Measurements from ENCODE around the gene YKT6.
"Not testable (repeated sequence)": the region's sequence is repeated elsewhere in the genome, so short reads cannot be mapped to it uniquely, and the experiment has no call there.

The YKT6 gene

GRCh38 chr7:44194069-44194468, 6.7 kb upstream of the YKT6 start:
- DNase-seq (ENCODE audit: low read depth), result no peak

GRCh38 chr7:44194562-44195145, 6.1 kb upstream of the YKT6 start:
- DNase-seq (ENCODE audit: low read depth), result no peak

GRCh38 chr7:44195889-44196288, 4.9 kb upstream of the YKT6 start:
- no peak for DNase-seq (ENCODE audit: low read depth)

GRCh38 chr7:44196450-44196872, 4.3 kb upstream of the YKT6 start:
- no peak for DNase-seq (ENCODE audit: low read depth)

GRCh38 chr7:44197474-44197873, 3.3 kb upstream of the YKT6 start:
- DNase-seq (ENCODE audit: low read depth), result no peak

- DNase-seq (ENCODE audit: low read depth), result not testable (repeated sequence)
These were observed 615 bp upstream of the YKT6 start for GRCh38 chr7:44200163-44200562.

GRCh38 chr7:44201813-44202212, 1.0 kb downstream of the YKT6 start:
- no peak for DNase-seq (ENCODE audit: low read depth)

- no peak for DNase-seq (ENCODE audit: low read depth)
These were observed 5.2 kb downstream of the YKT6 start for GRCh38 chr7:44206008-44206407.

- DNase-seq (ENCODE audit: low read depth), result no peak
These were observed 7.3 kb downstream of the YKT6 start for GRCh38 chr7:44208085-44208484.

GRCh38 chr7:44210107-44210506, 9.3 kb downstream of the YKT6 start:
- no peak for DNase-seq (ENCODE audit: low read depth)

GRCh38 chr7:44211126-44211675, 10.4 kb downstream of the YKT6 start:
- no peak for DNase-seq (ENCODE audit: low read depth)

- DNase-seq (ENCODE audit: low read depth), result no peak
These were observed 11.2 kb downstream of the YKT6 start for GRCh38 chr7:44212018-44212417.

- no peak for DNase-seq (ENCODE audit: low read depth)
These were observed 11.9 kb downstream of the YKT6 start for GRCh38 chr7:44212581-44213184.

- DNase-seq (ENCODE audit: low read depth), result no peak
These were observed 12.6 kb downstream of the YKT6 start for GRCh38 chr7:44213206-44213876.

- no peak for DNase-seq (ENCODE audit: low read depth)
These were observed 13.2 kb downstream of the YKT6 start for GRCh38 chr7:44213877-44214388.

- no peak for DNase-seq (ENCODE audit: low read depth)
These were observed 14.8 kb downstream of the YKT6 start for GRCh38 chr7:44215531-44215930.

GRCh38 chr7:44216019-44216418, 15.2 kb downstream of the YKT6 start:
- no peak for DNase-seq (ENCODE audit: low read depth)

GRCh38 chr7:44216521-44217222, 15.9 kb downstream of the YKT6 start:
- DNase-seq (ENCODE audit: low read depth), result no peak

GRCh38 chr7:44217223-44217714, 16.5 kb downstream of the YKT6 start:
- no peak for DNase-seq (ENCODE audit: low read depth)

GRCh38 chr7:44217852-44218402, 17.1 kb downstream of the YKT6 start:
- DNase-seq (ENCODE audit: low read depth), result no peak

- no peak for DNase-seq (ENCODE audit: low read depth)
These were observed 17.8 kb downstream of the YKT6 start for GRCh38 chr7:44218418-44219201.
